ENCODE results near the gene HTD2.
A peak's percentile ranks its signal among the peaks of the same experiment; 100 is the strongest.
"Not testable (repeated sequence)": the region's sequence is repeated elsewhere in the genome, so short reads cannot be mapped to it uniquely, and the experiment has no call there.

Gene HTD2

DNA sequence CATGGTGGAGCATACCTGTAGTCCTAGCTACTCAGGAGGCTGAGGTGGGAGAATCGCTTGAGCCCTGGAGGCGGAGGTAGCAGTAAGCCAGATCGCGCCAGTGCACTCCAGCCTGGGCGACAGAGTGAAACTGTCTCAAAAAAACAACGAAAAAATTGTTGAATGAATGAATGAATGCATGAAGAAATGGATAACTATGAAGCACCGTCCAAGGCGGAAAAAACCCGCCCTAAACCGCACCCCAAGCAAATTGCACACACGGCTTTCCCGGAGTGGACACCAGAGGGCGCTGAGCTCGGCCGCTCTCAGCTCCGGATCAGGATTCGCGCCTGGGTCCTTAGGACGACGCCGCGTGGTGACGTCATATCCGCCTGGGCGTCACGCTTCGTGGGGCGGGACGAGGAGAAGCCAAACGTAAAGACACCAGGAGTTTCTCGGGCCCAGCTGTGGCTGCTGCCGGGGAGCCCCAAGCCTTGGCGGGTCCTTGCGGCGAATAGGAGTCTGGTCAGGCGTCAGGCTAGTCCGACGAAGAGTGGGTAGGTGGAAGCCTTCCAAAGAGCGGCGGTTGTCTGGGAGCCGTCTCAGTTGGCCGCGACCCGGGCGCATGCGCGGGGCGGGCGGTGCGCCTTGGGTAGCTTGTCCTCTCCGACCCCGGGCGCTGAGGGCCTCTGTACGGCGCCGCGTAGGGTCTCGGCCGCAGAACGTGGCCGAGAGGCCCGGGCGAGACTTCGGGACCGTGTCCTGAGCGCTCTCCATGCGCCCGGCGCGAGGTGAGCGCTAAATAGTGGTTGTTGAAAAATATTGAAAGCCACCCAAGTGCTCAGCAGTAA is at the start of gene HTD2, which contains the start of gene RPP14:
Gene HTD2 (plus strand): TSS at position 639 of the 830 bp plus-strand sequence. CDS start 11,094 bp downstream, outside the sequence.
Gene RPP14 (plus strand): TSS at position 364 of the 830 bp plus-strand sequence. CDS start 4,085 bp downstream, outside the sequence.
- DNase-seq: peak; percentile 97

DNA sequence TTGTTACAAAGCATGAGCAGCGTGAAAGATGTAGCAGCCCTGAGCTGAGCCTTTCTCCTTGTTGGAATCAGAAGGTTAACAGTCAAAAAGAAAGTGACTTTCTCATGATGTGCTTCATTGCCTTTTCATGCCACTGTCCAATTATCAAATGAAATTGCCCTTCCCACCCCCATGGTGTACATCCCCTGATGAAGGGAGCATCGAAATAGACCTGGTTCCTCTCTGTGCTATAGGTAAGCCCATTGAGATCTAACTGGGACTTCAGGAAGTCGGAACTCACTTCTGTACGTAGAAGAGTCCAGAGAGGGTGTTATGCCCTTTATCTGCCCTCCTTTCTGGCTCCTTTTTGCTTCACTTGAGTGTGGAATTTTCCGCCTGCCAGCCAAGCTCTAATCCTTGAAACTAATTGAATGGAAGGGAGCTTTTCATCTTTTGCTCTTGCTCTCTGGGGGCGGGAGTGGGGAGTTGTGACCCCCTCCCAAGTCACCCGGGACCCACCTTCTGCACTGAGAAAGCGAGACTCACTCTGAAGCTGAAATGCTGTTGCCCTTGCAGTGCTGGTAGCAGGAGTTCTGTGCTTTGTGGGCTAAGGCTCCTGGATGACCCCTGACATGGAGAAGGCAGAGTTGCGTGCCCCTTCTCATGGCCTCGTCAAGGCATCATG is 47.8 kb upstream of the HTD2 start:
- DNase-seq: no peak

DNA sequence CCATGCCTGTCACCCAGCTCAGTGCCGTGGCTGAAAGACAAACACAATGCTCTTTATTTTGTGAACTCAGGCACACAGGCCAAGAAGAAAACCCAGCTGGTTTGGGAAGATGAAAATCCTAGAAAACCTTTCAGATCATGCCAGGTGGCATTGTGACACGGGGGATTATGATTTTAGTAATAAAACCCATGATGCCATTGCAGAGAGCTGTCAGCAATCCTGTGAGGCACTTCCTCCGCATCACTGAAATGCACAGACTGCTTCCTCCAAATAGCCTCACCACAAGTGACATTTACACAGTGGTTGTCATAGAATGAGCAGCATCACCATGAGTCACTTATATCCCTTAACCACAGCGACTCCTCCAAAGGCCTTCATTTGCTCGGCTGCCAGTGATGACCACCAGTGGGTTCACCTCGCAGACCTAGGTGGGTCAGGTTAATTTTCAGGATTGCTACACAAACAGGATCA is 46.0 kb upstream of the HTD2 start:
- no peak for DNase-seq

DNA sequence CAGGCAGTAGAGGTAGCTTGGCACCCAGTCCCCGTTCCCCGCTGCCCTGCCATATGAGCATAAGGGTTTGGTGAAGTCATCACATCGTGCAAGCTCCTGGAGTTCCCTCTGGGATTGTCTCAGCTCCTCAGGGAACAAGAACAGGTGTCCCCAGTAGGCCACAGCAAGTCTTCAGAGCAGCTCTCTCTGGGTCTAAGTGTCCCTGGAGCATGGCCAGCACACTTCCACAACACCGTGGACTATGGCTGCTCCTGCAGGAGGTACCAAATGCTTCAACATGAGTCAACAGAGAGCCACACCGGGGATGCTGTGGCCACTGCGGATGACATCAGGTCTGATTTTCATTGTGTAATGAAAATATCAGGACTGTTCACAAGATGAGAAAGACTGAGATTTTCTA is 45.6 kb upstream of the HTD2 start:
- no peak for DNase-seq

DNA sequence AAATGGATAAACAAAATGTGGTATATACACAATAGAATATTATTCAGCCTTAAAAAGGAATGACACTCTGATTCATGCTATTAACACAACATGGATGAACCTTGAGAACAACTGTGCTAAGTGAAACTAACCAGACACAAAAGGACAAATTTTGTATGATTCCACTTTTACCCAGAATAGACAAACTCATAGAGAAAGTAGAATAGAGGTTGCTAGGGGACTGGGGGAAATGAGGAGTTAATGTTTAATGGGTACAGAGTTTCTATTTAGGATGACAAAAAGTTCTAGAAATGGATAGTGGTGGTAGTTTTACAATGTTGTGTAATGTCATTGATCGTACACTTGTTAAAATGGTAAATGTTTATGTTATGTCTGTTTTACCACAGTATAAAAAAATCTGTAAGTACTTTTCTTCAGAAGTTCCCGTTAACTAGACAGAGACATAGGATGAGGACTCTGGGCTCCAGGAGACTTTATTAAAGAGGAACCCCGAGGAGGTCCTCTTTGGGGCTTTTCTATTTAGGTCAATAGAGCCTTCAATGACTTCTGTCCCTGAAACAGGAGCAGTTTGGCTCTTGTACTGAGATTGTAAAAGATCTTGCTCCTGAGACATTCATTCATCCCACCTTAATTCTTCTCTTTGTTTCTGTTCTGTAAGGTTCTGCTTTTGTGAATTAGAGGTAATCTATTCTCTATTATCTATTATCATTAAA is 44.2 kb upstream of the HTD2 start:
- no peak for DNase-seq

DNA sequence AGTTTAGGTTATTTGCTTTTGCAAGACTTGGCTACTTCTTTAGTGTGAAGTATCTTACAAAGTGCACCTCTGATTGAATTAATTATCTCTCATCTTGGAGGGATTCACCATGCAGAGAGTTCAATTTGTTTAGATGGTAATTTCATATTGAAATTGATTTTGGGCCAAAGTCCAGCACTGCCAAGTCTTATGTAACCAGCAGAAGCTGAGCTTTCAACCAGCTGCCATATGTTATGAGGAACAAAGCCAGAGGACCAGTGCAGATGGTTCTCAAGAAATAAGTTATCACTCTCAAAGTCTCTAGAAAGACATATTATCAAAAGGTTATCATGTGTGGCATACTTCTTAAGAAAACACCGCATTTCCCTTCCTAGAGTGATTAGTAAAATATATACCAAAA is 39.7 kb upstream of the HTD2 start:
- no peak for DNase-seq

DNA sequence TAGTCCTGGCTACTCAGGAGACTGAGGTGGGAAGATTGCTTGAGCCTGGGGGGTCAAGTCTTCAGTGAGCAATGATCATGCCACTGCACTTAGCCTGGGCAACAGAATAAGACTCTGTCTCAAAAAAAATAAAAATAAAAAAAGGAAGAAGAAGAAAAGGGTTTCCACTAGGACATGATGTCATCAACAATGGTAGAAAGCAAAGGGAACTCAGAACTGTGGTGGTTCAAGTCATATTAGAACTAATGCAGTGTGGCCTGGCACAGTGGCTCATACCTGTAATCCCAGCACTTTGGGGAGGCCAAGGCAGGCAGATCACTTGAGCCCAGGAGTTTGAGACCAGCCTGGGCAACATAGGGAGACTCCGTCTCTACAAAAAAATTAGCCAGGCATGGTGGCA is 38.8 kb upstream of the HTD2 start:
- not testable (repeated sequence) for DNase-seq

DNA sequence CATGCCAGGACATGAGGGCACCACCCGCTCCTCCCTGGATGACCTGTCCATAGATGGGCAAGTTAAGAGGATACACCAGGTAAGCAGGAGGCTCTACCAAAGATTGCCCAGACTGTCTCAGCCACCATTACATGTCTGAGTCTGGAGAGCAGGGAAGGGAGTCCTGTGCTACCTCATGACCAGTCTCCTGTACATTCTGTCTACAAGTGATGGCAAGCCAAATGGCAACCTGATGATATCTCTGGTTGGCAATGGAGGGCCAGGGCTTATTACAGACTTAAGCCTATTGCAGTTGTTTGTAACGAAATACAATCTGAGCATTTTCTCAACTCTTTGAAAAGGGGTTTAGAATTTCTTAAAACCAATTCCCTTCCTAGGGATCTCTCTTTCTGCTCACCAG is 37.0 kb upstream of the HTD2 start:
- DNase-seq: no peak

DNA sequence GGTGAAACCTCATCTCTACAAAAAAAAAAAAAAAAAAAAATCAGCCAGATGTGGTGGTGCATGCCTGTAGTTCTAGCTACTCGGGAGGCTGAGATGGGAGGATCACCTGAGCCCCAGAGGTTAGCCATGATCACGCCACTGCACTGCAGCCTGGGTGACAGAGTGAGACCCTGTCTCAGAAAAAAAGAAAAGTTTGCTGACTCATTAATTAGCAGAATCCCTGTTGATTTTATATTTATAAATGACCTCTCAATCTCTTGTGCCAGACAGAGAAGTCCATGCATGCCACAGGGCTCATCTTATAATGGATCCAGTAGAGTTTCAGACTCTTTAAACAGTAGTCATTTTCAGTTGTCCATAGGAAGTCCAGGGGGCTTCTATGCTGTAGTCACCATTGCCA is 35.8 kb upstream of the HTD2 start:
- DNase-seq: no peak

DNA sequence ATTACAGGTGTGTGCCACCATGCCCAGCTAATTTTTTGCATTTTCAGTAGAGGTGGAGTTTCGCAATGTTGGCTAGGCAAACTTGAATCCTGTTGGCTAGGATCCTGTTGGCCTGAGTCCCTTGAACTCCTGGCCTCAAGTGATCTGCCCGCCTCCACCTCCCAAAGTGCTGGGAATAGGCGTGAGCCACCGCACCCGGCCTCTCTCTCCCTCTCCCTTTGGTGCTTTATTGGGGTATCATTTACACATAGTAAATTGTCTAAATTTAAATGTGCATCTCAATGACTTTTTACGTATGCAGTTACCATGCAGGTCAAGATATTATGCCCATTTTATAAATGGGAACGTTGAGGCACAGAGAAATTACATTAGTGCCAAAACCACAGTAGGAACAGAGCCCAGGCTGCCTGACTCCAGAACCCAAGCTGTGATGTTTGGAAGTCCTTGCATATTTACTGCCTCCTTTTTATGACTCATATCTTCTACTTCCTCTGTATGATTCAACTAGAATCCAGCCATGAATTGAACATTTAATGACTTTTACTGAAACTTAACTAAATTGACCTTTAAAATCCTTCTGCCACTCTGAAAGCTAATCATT is 34.3 kb upstream of the HTD2 start:
- no peak for DNase-seq

DNA sequence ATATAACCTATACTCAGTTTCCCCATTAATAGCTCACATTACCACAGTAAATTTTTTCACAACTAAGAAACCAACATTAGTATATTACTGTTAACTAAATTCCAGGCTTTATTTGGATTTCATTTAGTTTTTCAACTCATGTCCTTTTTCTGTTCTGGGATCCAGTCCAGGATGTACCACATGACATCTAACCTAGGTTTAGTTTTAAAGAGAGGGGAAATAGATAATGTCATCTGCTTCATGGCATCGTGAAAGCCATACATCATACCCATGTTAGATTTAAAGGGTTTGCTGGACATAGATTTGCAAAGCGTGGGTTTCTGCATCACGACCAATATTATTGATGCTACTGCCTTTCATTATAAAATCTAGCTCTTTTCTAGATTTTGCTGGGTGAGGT is 33.4 kb upstream of the HTD2 start:
- no peak for DNase-seq

DNA sequence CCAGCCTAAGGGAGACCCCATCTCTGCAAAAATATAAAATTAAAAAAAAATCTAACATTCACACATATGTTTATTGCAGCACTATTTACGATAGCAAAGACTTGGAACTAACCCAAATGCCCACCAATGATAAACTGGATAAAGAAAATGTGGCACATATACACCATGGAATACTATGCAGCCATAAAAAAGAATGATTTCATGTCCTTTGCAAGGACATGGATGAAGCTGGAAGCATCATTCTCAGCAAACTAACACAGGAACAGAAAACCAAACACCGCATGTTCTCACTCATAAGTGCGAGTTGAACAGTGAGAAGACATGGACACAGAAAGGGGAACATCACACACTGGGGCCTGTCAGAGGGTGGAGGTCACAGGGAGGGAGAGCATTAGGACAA is 33.0 kb upstream of the HTD2 start:
- not testable (repeated sequence) for DNase-seq

DNA sequence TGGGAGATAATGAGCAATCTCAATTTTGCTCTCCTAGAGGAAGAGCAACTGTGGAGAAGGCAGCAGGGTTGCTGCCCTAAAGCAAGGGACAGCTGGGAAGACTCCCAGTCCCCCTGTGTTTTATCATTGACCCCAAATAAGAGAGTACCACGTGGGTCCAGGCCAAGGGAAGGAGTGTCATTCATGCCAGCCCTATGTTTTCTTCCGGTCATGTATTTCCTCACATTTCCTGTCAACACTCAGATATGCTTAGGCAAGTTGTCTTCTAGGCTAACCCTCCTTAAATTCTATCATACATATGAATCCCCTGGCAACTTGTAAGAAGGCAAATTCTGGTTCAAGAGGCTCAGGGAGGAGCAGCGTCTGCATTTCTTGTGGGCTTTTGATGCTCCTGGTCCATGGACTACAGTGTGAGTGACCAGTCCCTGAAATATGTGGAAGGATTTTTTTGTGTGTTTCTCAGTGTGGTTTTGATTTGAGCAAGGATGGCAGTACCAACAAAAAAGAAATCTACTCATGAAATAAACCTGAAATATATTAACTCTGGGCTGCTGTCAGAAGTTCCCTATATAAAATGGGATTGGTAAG is 32.2 kb upstream of the HTD2 start:
- DNase-seq: no peak

DNA sequence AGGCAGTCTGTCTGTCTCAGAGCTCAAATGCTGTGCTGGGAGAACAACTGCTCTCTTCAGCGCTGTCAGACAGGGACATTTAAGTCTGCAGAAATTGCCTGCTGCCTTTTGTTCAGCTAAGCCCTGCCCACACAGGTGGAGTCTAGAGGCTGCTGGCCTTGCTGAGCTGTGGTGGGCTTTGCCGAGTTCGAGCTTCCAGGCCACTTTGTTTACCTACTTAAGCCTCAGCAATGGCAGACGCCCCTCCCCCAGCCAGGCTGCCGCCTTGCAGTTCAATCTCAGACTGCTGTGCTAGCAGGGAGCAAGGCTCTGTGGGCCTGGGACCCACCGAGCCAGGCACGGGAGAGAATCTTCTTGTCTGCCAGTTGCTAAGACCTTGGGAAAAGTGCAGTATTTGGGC is 25.3 kb upstream of the HTD2 start:
- no peak for DNase-seq

DNA sequence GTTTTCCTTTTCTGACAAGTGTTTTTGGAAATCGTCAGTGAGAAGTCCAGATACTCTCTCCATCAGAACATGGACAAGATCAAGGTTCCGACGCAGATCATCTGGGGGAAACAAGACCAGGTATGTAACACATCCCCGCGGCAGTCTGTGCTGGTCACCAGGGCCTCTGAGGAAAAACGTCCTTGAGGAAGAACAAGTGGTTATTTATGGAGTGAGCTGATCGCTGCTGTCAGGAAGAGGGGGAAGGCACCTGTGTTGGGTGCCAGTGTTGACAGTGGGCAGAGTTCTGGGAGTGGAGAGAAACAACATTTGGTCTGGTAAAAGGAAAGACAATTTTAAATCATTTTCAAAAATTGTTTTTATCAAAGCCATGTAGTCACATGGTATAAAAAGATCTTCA is 21.0 kb upstream of the HTD2 start:
- DNase-seq: no peak

DNA sequence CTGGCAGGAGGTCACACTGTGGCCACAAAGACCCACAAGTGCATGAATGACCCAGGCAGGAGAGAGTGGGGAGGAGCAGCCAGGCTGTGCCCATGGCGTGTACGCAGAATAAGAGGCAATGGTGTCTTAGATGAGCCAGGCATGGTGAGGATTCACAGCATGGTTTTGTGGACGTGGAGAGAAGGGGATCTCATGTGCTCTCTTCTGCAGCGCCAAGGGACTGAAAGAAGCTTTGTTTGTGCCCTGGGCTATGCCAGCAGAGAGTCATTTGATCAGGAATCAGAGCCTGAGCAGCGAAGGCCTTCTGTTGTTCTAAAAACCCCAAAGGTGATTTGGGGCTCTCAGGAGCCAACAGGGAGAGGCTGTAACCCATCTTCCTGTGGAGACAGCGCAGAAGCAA is 19.0 kb upstream of the HTD2 start:
- no peak for DNase-seq

DNA sequence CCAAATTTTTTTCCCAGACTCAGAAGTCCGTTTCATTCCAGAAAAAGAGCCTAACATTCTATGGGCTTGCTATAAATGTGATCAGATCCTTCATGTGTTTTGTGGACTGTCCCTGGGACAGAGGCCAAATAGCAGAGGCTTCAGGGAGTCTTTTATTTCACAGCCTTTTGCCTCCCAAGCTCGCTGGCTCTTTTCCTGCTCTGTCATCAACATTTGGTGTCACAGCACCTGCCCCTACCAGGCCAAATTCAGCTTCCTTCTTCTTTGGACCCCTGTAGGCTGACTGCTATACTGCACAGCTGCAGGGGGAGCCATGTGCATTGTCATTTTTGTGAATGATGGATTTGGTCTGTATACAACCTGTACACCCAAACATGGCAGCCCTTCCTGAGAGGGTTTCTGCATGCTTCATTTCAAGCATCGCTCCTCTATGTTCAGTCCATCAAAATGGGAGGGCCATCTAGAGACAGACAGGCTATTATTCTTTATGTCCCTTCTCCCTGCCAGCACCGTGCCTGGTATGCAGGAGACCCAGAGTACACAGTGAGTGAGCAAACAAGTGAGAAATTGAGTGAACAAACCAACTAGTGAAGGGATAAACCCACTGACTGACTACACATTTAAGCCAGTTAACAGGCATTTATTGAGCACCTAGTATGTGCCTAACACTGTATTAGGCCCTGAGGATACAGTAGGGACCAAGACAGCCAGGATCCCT is 18.1 kb upstream of the HTD2 start:
- no peak for DNase-seq

DNA sequence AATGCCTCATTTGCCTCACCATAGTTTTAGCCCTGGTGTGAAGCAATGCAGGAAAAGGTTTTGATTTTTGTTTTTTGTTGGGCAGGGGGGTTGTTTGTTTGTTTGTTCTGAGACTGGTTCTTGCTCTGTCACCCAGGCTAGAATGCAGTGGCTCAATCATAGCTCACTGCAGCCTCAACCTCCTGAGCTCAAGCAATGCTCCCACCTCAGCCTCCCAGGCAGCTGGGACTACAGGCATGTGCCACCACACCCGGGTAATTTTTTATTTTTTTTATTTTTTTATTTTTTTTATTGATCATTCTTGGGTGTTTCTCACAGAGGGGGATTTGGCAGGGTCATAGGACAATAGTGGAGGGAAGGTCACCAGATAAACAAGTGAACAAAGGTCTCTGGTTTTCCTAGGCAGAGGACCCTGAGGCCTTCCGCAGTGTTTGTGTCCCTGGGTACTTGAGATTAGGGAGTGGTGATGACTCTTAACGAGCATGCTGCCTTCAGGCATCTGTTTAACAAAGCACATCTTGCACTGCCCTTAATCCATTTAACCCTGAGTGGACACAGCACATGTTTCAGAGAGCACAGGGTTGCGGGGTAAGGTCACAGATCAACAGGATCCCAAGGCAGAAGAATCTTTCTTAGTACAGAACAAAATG is 17.2 kb upstream of the HTD2 start:
- not testable (repeated sequence) for DNase-seq

DNA sequence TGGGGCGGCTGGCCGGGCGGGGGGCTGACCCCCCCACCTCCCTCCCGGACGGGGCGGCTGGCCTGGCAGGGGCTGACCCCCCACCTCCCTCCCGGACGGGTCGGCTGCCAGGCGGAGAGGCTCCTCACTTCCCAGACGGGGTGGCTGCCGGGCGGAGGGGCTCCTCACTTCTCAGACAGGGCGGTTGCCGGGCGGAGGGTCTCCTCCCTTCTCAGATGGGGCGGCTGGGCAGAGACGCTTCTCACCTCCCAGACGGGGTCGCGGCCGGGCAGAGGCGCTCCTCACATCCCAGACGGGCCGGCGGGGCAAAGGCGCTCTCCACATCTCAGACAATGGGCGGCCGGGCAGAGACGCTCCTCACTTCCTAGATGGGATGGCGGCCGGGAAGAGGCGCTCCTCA is 15.9 kb upstream of the HTD2 start:
- DNase-seq: not testable (repeated sequence)

DNA sequence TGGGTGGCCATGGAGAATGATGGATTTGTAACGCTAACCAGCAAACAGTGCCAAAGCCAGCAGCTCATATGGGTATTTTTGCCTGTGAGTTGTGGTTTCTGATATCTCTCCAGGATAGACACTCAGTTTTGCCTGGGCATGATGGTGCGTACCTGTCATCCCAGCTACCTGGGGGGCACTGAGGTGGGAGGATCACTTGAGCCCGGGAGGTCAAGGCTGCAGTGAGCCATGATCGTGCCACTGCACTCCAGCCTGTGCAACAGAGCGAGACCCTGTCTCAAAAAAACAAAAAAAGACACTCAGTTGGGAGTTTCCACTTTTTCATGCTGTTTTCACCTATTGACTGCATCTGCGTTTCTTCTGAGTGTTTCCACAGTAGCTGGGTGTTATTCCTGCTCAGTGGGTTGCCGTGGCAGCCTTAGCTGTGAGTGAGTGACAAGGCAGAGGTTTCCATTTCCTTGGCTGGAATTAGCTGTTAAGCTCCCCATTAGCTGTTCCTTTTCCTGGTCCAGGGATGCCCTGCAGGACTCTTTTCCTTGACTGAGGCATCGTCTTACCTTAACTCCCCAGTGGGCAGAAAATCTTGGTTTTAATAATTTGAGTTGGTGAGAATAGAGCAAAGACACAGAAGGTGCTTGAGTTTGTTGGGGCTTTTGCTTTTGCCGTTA is 14.5 kb upstream of the HTD2 start:
- DNase-seq: no peak

DNA sequence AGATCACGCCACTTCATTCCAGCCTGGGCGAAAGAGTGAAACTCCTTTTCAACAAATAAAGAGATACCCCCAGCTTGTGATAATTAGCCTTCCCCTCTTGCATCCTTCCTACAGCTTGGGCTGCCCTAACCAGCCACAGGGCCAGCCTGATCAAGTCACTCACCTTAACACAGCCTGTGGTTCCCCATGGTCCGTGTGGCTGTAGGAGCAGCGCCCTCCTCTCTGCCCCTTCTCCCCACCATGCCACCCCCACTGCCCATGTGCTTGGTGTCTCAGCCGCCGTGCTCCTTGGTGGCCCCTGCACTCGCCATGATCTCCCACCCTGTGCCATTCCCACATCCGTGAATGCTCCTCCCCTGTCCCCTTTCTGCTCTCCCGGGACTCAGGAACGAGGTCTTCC is 13.5 kb upstream of the HTD2 start:
- DNase-seq: no peak

Measured in KG1 (cell line).